ENCODE measurements around the gene RPL13. TPM values are rescaled to one million over a fixed set of nuclear protein-coding genes. Genes with fewer than 3 reads are reported as not detected.

Gene RPL13
- total and polyA plus RNA-seq, 2 of the 13 experiments (the other 11 are each of a cell fraction or from before 2014, with no cell fraction given): 2,988 to 4,411 TPM

GRCh38 chr16:89586218-89586617 is 25.7 kb downstream of the RPL13 start (continued):
- TF ChIP-seq CBFB (CRISPR knock-in tag; IDR thresholded peaks at IDR 0.05): 0 out of 2 replicates have a peak, but pooled peaks have one; percentile 37
- no peak for TF ChIP-seq ZNF761 (CRISPR knock-in tag; conservative IDR thresholded peaks at IDR 0.05)
- TF ChIP-seq ZNF691 (CRISPR knock-in tag; IDR thresholded peaks at IDR 0.05; ENCODE audit: borderline replicate concordance, low read depth): 0 out of 2 replicates have a peak, but pooled peaks have one; percentile 30
- TF ChIP-seq HNRNPL (IDR thresholded peaks at IDR 0.05; ENCODE audit: low read depth, low read length): 0 out of 2 replicates have a peak, but pooled peaks have one; percentile 34
- TF ChIP-seq MED13 (CRISPR knock-in tag; IDR thresholded peaks at IDR 0.05): no peak

GRCh38 chr16:89586853-89587252 is 26.4 kb downstream of the RPL13 start:
- POLR2A ChIA-PET: no interaction called here
- TF ChIP-seq ZNF274 (CRISPR knock-in tag; IDR thresholded peaks at IDR 0.05) (no peak), NFKB2 (CRISPR knock-in tag; IDR thresholded peaks at IDR 0.05; ENCODE audit: borderline replicate concordance) (no peak), FOSL2 (CRISPR knock-in tag; IDR thresholded peaks at IDR 0.05) (no peak), KDM2A (CRISPR knock-in tag; IDR thresholded peaks at IDR 0.05; ENCODE audit: borderline replicate concordance, low read depth) (0 out of 2 replicates have a peak, but pooled peaks have one; percentile 6), PRDM15 (CRISPR knock-in tag; IDR thresholded peaks at IDR 0.05) (no peak), TOPORS (CRISPR knock-in tag; IDR thresholded peaks at IDR 0.05) (no peak), ZMYM2 (CRISPR knock-in tag; IDR thresholded peaks at IDR 0.05) (no peak), SP1 (IDR thresholded peaks at IDR 0.05) (no peak), SP1 (CRISPR knock-in tag; IDR thresholded peaks at IDR 0.05) (0 out of 2 replicates have a peak, but pooled peaks have one; percentile 32), ZSCAN5A (CRISPR knock-in tag; IDR thresholded peaks at IDR 0.05; ENCODE audit: borderline replicate concordance) (no peak), SIX1 (CRISPR knock-in tag; IDR thresholded peaks at IDR 0.05; ENCODE audit: borderline replicate concordance) (no peak), ZNF781 (CRISPR knock-in tag; IDR thresholded peaks at IDR 0.05; ENCODE audit: borderline replicate concordance, not compliant biosample characterization) (no peak), SMC3 (IDR thresholded peaks at IDR 0.05; ENCODE audit: low read length) (no peak), MLX (CRISPR knock-in tag; IDR thresholded peaks at IDR 0.05) (no peak)

More at GRCh38 chr16:89586853-89587252, 26.4 kb downstream of the RPL13 start:
- BruUV-seq (replicated peaks): no TSS peak
- no peak for DNase-seq (ENCODE audit: low spot score)
- Histone ChIP-seq H3K27me3 (ENCODE audit: control insufficient read depth in 1 of 2, insufficient read depth in 2 of 2, low read length in 2 of 2) (peaks cover 0 to 37% of the 10 kb centered on the region in 2 experiments; a peak in 3 of 5 replicates), H3K9ac (ENCODE audit: insufficient read depth, low read depth, low read length) (no peak overlapping the region), H3K4me2 (ENCODE audit: low read depth, low read length) (peak overlapping the region; percentile 33; the same call in 1 of the 2 replicates), H2AFZ (ENCODE audit: low read length) (no peak overlapping the region), H3K27ac (ENCODE audit: extremely low read length, insufficient read depth, low read length) (no peak overlapping the region), H4K20me1 (ENCODE audit: insufficient read depth, low read length) (no peaks in the 10 kb centered on the region), H3K4me1 (ENCODE audit: insufficient read depth, low read length) (peaks cover 50% of the 10 kb centered on the region), H3K79me2 (ENCODE audit: insufficient read depth, low read length) (no peaks in the 10 kb centered on the region), H3K9me3 (ENCODE audit: low read length) (no peaks in the 10 kb centered on the region), H3K36me3 (replicated peaks in 1 of 2; ENCODE audit: control insufficient read depth in 1 of 2, insufficient read depth in 2 of 2, low read length in 2 of 2) (no peaks in the 10 kb centered on the region), H3K4me3 (replicated peaks in 1 of 3; ENCODE audit: insufficient read depth in 1 of 3, low read depth in 2 of 3, low read length in 3 of 3) (no peak overlapping the region; a peak in 1 of 6 replicates)
- no peak; the same call in 2 of the 3 replicates for ATAC-seq
- no peak for FAIRE-seq
- CTCF ChIA-PET (ENCODE audit: low intra/inter-chr PET ratio, low total read pairs): no interaction called here
- in situ Hi-C loops (cut with HindIII; ENCODE audit: extremely low pct_ligation_motif_present, low pct_unique_long_range_greater_than_20kb) (no loop called here), intact Hi-C loops (cut with micrococcal nuclease; ENCODE audit: unreplicated experiment) (no loop called here)
- WGBS (ENCODE audit: low lambda C conversion rate): 23% methylated on average over 16 of the region's 25 CpGs
